Activated B cell treated with CpG ODN at 0.5 μM for 24 hours (primary cell): ENCODE results near the gene SLC51A. TPM values are rescaled to one million over a fixed set of nuclear protein-coding genes. Genes with fewer than 3 reads are reported as not detected.
"Not testable (repeated sequence)": the region's sequence is repeated elsewhere in the genome, so short reads cannot be mapped to it uniquely, and the experiment has no call there.

Experiments used
- ATAC-seq: fragments of 200-7000 bp; cut with Tn5 transposase; one replicate; pipeline ENCODE4 v1.10.0; 2021; ENCODE audit warnings: low read depth, mild to moderate bottlenecking, moderate library complexity
- CTCF ChIA-PET: fragments of 350-600 bp; sonication (Branson Sonifier 250); formaldehyde crosslinking; loops from one replicate; lab custom pipeline; 2021; ENCODE audit warnings: antibody characterized with exemption; lab: Charles Lee
- POLR2A ChIA-PET: fragments of 350-600 bp; sonication (Branson Sonifier 250); formaldehyde crosslinking; loops from one replicate; lab custom pipeline; 2021; ENCODE audit warnings: antibody characterized with exemption; lab: Charles Lee
- DNase-seq: peaks from one replicate; pipeline ENCODE4 v3.0.0; 2022
- H3K27ac Mint-ChIP-seq: one replicate; pipeline ENCODE4 v1.8.0; 2020; ENCODE audit warnings: mixed read lengths
- H3K27me3 Mint-ChIP-seq: one replicate; pipeline ENCODE4 v1.8.0; 2021; ENCODE audit warnings: mixed read lengths
- H3K36me3 Mint-ChIP-seq: one replicate; pipeline ENCODE4 v1.8.0; 2021; ENCODE audit warnings: low read depth, mixed read lengths
- H3K4me1 Mint-ChIP-seq: one replicate; pipeline ENCODE4 v1.8.0; 2021; ENCODE audit warnings: mixed read lengths
- H3K4me3 Mint-ChIP-seq: one replicate; pipeline ENCODE4 v1.8.0; 2020; ENCODE audit warnings: mild to moderate bottlenecking, mixed read lengths
- H3K9me3 Mint-ChIP-seq: one replicate; pipeline ENCODE4 v1.8.0; 2020; ENCODE audit warnings: mixed read lengths
- CTCF ChIP-seq: fragments of 200-600 bp; IDR thresholded peaks from one replicate; pipeline ENCODE4 v1.8.0; 2022; ENCODE audit warnings: antibody characterized with exemption, mild to moderate bottlenecking
- intact Hi-C: fragments of 100-400 bp; cut with micrococcal nuclease; formaldehyde crosslinking; loops from one replicate; pipeline ENCODE4 v1.15.1; 2024
- total RNA-seq: library from RNA; stranded (reverse); gene quantifications from 2 replicates; pipeline ENCODE4 v1.2.3, GENCODE V29; 2022

Gene SLC51A
- total RNA-seq, 1 donor from 2014 or later = not detected

DNA sequence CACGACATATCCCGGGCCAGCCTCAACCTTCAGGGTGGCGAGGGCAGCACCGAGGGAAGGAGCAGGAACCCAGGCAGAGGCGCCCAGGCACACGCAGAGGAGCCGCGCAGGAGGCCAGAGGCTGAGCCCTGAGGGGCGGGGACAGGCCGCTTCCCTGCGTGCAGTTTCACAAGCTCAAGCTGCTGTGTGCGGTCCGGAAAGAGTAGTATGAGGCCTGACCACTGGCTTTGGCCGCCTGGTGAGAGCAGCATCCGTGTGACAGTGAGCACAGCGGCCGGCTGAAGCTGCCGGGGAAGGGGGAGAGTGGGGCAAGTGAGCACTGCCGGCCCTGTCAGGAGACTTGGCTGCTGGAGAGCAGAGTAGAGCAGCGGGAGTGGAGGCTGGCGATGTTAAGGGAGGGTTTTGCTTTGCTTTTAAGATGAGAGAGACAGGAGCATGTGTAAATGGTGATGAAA is 13.8 kb upstream of the SLC51A start:
- peaks cover 2% of the 10 kb centered on the region for H3K9me3 Mint-ChIP-seq
- intact Hi-C loops = no loop called here
- no peak overlapping the region for H3K27ac Mint-ChIP-seq
- no peak for TF ChIP-seq CTCF
- peaks cover 43% of the 10 kb centered on the region for H3K4me1 Mint-ChIP-seq
- no peak for DNase-seq
- no peak for ATAC-seq
- H3K4me3 Mint-ChIP-seq = peak overlapping the region; percentile 24
- POLR2A ChIA-PET = interaction anchor here (0.6 to 1.0 kb wide), 2 partner anchors 22 to 127 kb away, joined by 3 read pairs; no protein-coding TSS in a partner anchor
- no peaks in the 10 kb centered on the region for H3K36me3 Mint-ChIP-seq
- H3K27me3 Mint-ChIP-seq = no peaks in the 10 kb centered on the region
- CTCF ChIA-PET = interaction anchor here (1.0 kb wide), 1 partner anchor 130 kb away, joined by 3 read pairs; no protein-coding TSS in a partner anchor

DNA sequence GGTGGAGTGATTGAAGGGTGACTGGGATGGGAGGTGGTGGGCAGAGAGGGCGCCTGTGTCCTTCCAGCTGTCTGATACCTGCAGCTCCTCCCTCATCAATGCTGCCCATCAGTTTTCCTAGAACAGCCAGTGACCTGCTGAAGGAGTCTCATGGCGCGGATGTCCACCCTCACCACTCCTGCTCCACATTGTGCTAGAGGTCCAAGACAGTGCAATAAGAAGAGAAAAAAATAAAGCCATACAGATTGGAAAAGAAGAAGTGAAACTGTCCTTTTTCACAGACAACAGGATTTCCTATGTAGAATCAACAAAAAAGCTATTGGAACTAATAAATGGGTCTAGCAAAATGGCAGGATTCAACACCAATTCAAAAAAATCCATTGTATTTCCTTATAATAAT is 12.5 kb upstream of the SLC51A start:
- H3K9me3 Mint-ChIP-seq = peaks cover 2% of the 10 kb centered on the region
- H3K27ac Mint-ChIP-seq = peak overlapping the region; percentile 68
- ATAC-seq = no peak
- peaks cover 52% of the 10 kb centered on the region for H3K4me1 Mint-ChIP-seq
- intact Hi-C loops = no loop called here
- no peaks in the 10 kb centered on the region for H3K36me3 Mint-ChIP-seq
- CTCF ChIA-PET = no interaction called here
- TF ChIP-seq CTCF = no peak
- H3K27me3 Mint-ChIP-seq = no peaks in the 10 kb centered on the region
- DNase-seq = no peak
- POLR2A ChIA-PET = interaction anchor here (0.5 to 0.6 kb wide), 2 partner anchors 117 to 518 kb away, joined by 3 to 13 read pairs; no protein-coding TSS in a partner anchor
- H3K4me3 Mint-ChIP-seq = peak overlapping the region; percentile 39

- peak overlapping the region; percentile 18 for H3K27ac Mint-ChIP-seq
- peaks cover 52% of the 10 kb centered on the region for H3K4me1 Mint-ChIP-seq
- H3K4me3 Mint-ChIP-seq, H3K9me3 Mint-ChIP-seq, ATAC-seq, DNase-seq, intact Hi-C loops, H3K27me3 Mint-ChIP-seq, H3K36me3 Mint-ChIP-seq: not testable (repeated sequence)
- POLR2A ChIA-PET = interaction anchor here (0.7 to 1.2 kb wide), 3 partner anchors 13 to 296 kb away, joined by 3 to 7 read pairs (median 3); no protein-coding TSS in a partner anchor
- CTCF ChIA-PET = interaction anchor here (0.6 to 2.9 kb wide), 2 partner anchors 46 to 133 kb away, joined by 3 to 12 read pairs; no protein-coding TSS in a partner anchor
Observed at GRCh38 chr3:196205442-196206205, 10.7 kb upstream of the SLC51A start.

DNA sequence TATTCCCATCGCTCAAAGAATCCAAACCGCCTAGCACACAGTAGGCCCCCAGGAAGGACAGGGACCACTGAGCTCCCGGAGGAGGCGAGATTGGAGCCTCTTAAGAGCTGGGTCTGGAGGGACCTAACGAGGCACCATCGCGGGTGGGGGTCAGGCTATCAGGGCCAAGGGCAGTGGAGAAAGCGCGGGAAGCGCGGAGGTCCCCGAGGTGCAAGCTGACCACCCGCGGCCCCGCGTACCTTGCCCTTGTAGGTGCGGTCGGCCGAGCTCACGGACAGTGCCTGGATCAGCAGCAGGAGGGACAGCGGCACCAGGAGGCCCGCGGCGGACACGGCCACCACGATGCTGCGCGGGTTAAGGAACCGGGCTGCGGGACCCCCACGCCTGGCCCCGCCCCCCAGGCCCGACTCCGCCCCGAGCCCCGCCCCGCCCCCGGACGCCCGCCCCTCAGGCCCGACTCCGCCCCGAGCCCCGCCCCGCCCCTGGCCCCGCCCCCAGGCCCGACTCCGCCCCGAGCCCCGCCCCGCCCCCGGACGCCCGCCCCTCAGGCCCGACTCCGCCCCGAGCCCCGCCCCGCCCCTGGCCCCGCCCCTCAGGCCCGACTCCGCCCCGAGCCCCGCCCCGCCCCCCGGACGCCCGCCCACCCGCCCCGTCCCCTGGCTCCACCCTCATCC is 9.0 kb upstream of the SLC51A start:
- CTCF ChIA-PET = interaction anchor here (2.9 kb wide), 1 partner anchor 134 kb away, joined by 12 read pairs; no protein-coding TSS in a partner anchor
- peaks cover 2% of the 10 kb centered on the region for H3K9me3 Mint-ChIP-seq
- intact Hi-C loops = no loop called here
- H3K27me3 Mint-ChIP-seq = no peaks in the 10 kb centered on the region
- no peak overlapping the region for H3K27ac Mint-ChIP-seq
- no peaks in the 10 kb centered on the region for H3K36me3 Mint-ChIP-seq
- H3K4me3 Mint-ChIP-seq = peak overlapping the region; percentile 85
- TF ChIP-seq CTCF = no peak
- DNase-seq = peak; percentile 43
- H3K4me1 Mint-ChIP-seq = peaks cover 50% of the 10 kb centered on the region
- peak; percentile 48 for ATAC-seq
- POLR2A ChIA-PET = interaction anchor here (1.0 kb wide), 1 partner anchor 12 kb away, joined by 3 read pairs; no protein-coding TSS in a partner anchor

DNA sequence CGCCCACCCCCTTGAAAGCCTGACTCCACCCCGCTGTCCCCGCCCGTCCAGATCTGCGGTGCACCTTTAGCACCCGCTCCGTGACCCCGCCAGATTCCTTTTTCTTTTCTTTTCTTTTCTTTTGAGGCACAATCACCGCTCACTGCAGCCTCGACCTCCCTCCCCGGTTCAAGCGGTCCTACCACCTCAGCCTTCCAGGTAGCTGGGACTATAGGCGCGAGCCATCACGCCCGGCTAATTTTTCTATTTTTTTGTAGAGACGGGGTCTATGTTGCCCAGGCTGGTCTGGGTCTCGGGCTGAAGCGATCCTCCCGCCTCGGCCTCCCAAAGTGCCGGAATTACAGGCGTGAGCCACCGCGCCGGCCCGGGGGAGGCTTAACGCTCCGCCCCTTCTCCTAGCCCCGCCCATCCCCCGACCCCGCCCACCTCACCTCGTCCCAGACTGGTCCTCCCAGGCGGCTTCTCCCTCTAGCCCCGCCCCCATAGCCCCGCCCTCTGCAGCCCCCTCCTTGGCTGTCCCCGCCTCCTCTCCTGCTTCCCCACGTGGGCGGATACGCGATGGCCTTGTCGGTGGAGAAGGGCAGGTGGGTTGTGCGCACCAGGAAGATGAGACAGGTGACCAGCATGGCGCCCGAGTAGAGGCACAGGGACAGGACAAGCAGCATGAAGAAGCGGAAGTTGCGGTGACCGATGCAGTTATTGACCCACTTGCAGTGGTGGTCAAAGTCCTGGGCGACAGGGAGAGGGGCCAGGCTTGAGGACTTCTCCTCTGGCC is 8.3 kb upstream of the SLC51A start:
- peak overlapping the region; percentile 76 for H3K27ac Mint-ChIP-seq
- peaks cover 43% of the 10 kb centered on the region for H3K4me1 Mint-ChIP-seq
- peaks cover 2% of the 10 kb centered on the region for H3K9me3 Mint-ChIP-seq
- H3K27me3 Mint-ChIP-seq = no peaks in the 10 kb centered on the region
- no peak for TF ChIP-seq CTCF
- CTCF ChIA-PET = interaction anchor here (2.9 kb wide), 1 partner anchor 135 kb away, joined by 12 read pairs; no protein-coding TSS in a partner anchor
- no peaks in the 10 kb centered on the region for H3K36me3 Mint-ChIP-seq
- peak overlapping the region; percentile 85 for H3K4me3 Mint-ChIP-seq
- DNase-seq = no peak
- POLR2A ChIA-PET = no interaction called here
- intact Hi-C loops = no loop called here
- ATAC-seq = peak; percentile 74
